Testis (tissue), 2 donors: ENCODE measurements around the gene FRMD5.

Source experiments
- CTCF ChIP-seq, 3 experiments: fragments of 450-650 bp in 2 of 3; fragments of 200-600 bp in 1 of 3; sonication (generic) in 1 of 3; IDR thresholded peaks; one replicate each; pipeline ENCODE4 v1.5.1; 2016 to 2019; ENCODE audit warnings: antibody characterized with exemption in 3 of 3, mild to moderate bottlenecking in 2 of 3, moderate library complexity in 1 of 3
- POLR2A ChIP-seq: fragments of 450-650 bp; IDR thresholded peaks from one replicate; pipeline ENCODE4 v1.6.1; 2017; ENCODE audit warnings: antibody characterized with exemption, mild to moderate bottlenecking, moderate library complexity

GRCh38 chr15:44058126-44058525 lies 136.9 kb downstream of the FRMD5 start:
- TF ChIP-seq CTCF (IDR thresholded peaks at IDR 0.05) (no peak), POLR2A (no peak)
